Heart left ventricle (tissue), 16 donors: ENCODE measurements around the gene ATRX. TPM values are rescaled to one million over a fixed set of nuclear protein-coding genes. Genes with fewer than 3 reads are reported as not detected.

ENCODE experiments used
- ATAC-seq, 4 donors: fragments of 200-7000 bp; cut with Tn5 transposase; one replicate each; pipeline ENCODE4 v1.9.1; 2020 to 2022; ENCODE audit warnings: moderate library complexity in 4 of 4, mild to moderate bottlenecking in 3 of 4, moderate number of reproducible peaks in 1 of 4
- DNase-seq, 5 donors: peaks; one replicate each; pipeline ENCODE4 v3.0.0-alpha.2; 2020
- H3K27ac ChIP-seq, 12 donors: fragments of 200-600 bp; sonication (generic) in 4 of 12; one replicate each; pipeline versions ENCODE4 v1.5.0 to v1.8.0; 2016 to 2022; ENCODE audit warnings: mild to moderate bottlenecking in 2 of 12
- H3K27me3 ChIP-seq, 9 donors: fragments of 200-600 bp; sonication (generic) in 2 of 9; one replicate each; pipeline versions ENCODE4 v1.5.1 to v1.8.0; 2016 to 2022; ENCODE audit warnings: mild to moderate bottlenecking in 3 of 9
- H3K36me3 ChIP-seq, 9 donors: fragments of 200-600 bp; sonication (generic) in 2 of 9; one replicate each; pipeline versions ENCODE4 v1.5.0 to v1.8.0; 2018 to 2022; ENCODE audit warnings: mild to moderate bottlenecking in 2 of 9
- H3K4me1 ChIP-seq, 12 donors: fragments of 200-600 bp; sonication (generic) in 4 of 12; one replicate each; pipeline versions ENCODE4 v1.5.0 to v1.8.0; 2016 to 2022; ENCODE audit warnings: mild to moderate bottlenecking in 3 of 12
- H3K4me3 ChIP-seq, 12 donors: fragments of 200-600 bp; sonication (generic) in 4 of 12; one replicate each; pipeline versions ENCODE4 v1.5.0 to v1.8.0; 2017 to 2022; ENCODE audit warnings: mild to moderate bottlenecking in 9 of 12, moderate library complexity in 4 of 12
- H3K9me3 ChIP-seq, 12 donors: fragments of 200-600 bp; sonication (generic) in 4 of 12; one replicate each; pipeline versions ENCODE4 v1.5.0 to v1.8.0; 2016 to 2022; ENCODE audit warnings: mild to moderate bottlenecking in 1 of 12
- CTCF ChIP-seq, 12 donors: fragments of 200-600 bp; sonication (generic) in 4 of 12; IDR thresholded peaks; one replicate each; pipeline versions ENCODE4 v1.5.0 to v1.8.0; 2018 to 2022; ENCODE audit warnings: antibody characterized with exemption in 12 of 12, mild to moderate bottlenecking in 5 of 12
- POLR2A ChIP-seq, 2 donors: fragments of 450-650 bp; IDR thresholded peaks; one replicate each; pipeline ENCODE4 v1.6.1; 2017; ENCODE audit warnings: antibody characterized with exemption in 2 of 2, mild to moderate bottlenecking in 2 of 2, moderate library complexity in 2 of 2
- whole genome bisulfite sequencing, 4 donors: extraction: QIAGEN DNeasy Blood & Tissue Kit in 2 of 4; methylation state at CpG; one replicate each; pipeline versions ENCODE4 v1.1.5 to v1.1.7; 2013 to 2018; 5-methylcytosine and 5-hydroxymethylcytosine counted together
- intact Hi-C, 10 donors: fragments of 100-400 bp; cut with DNase I; formaldehyde crosslinking; loops; one replicate each; pipeline versions ENCODE4 v1.11.1 to v1.14.2; 2022
- polyA plus RNA-seq, 2 donors: library from polyadenylated mRNA; stranded (reverse); fragments of 200-250 nt; gene quantifications; one replicate each; pipeline ENCODE4 v1.2.3, GENCODE V29; 2013
- total RNA-seq, 9 donors: library from RNA; depleted of rRNA in 2 of 9; stranded (reverse); fragments of >200 nt in 2 of 9; fragmentation: NEBNext Ultra II Directional in 3 of 9; extraction: Animal tissue kit (Norgen Biotek cat#: 25700) in 3 of 9; gene quantifications; one replicate each; pipeline versions ENCODE4 v1.1.0 to v1.2.4, GENCODE V29; 2016 to 2023
- donor health status: ischemic (EF 13 %, LVEDD 7.1; RV severe dilation, severe dysfunction).
- donor health status: healthy with polysubstance abuse.
- donor health status: DM: no; HTN: yes; CAD: no.
- donor health status: DM: no; HTN: no; CAD: no.
- donor health status: ischemic (EF 25% LVEDD 6.9; RV normal size, moderate dysfunction).
- donor health status: ischemic (EF 25% LVEDD 5.7; RV mildly dilated, moderate dysfunction).
- donor health status: healthy.
- donor health status: DM: yes; HTN: yes; CAD: no.
- donor health status: ischemic (EF 35%, LVEDD 5.7; RV mildly dilated, moderate dysfunction).
- donor health status: nonischemic (EF 11% LVEDD 7.7; RV severe dilation, severe dysfunction).
- donor health status: DM: yes; HTN: yes; CAD: no.
- donor health status: PGD.
- donor health status: ischemic (EF 29% LVEDD 5.4; RV normal size, mild dysfunction).
- donor health status: nonischemic (EF 23%, LVEDD 6.1; RV moderate dilation, normal function).

ATRX gene
- total and polyA plus RNA-seq, 11 donors = 24.6 to 102 (median 83.8) TPM

DNA sequence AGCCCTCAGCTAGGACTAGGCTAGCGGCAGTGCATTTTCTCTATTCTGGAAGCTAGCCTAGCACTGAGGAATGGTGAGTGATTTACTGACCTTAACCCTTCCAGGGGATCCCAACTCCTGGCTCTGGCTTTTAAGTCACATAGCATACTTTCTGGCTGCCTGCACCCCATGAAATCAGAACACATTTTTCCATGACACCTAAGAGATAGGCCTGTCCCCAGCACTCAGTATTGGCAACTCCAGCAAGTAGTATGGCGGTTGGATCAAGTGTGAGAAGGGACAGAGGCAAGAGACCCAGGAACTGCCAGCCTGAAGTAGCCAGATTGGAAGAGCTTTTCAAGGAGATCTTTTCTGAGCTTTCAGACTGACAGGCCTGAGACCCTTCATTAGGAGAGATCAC is 330.6 kb downstream of the ATRX start:
- TF ChIP-seq CTCF (IDR thresholded peaks at IDR 0.05) (no peak), POLR2A (IDR thresholded peaks at IDR 0.05) (no peak)
- Histone ChIP-seq H3K4me1 (peaks cover 0 to 4% (median 0%) of the 10 kb centered on the region in 12 donors), H3K27ac (peak overlapping the region in 5 of 12 donors; percentile 37 to 57 (median 39)), H3K9me3 (no peaks in the 10 kb centered on the region), H3K36me3 (no peaks in the 10 kb centered on the region), H3K27me3 (no peaks in the 10 kb centered on the region), H3K4me3 (no peak overlapping the region)
- WGBS, 4 donors = 42 to 68% (median 55%) methylated on average over 2 of the region's 2 CpGs
- intact Hi-C loops = no loop called here
- DNase-seq = no peak
- peak; percentile 47 to 84 (median 73) for ATAC-seq

Other genes with a start within 250 kb of the ATRX start
- gene MAGT1, start 109.2 kb upstream of the ATRX start, total RNA-seq = 10 to 100 TPM; 41.6 to 75.7 (median 56.3) TPM
- gene MAGT1, start 109.2 kb upstream of the ATRX start, polyA plus RNA-seq = 10 to 100 TPM; 17.4 to 77.2 TPM
- 1,000 to 10,000 TPM in 8 of 9 donors, 100 to 1,000 TPM in 1; 815 to 2,958 (median 1,377) TPM for gene COX7B, start 113.3 kb upstream of the ATRX start, total RNA-seq
- 1,000 to 10,000 TPM; 2,480 to 8,827 TPM for gene COX7B, start 113.3 kb upstream of the ATRX start, polyA plus RNA-seq
- 1 to 10 TPM; 4.4 to 9.3 (median 5.8) TPM for gene ATP7A, start 124.5 kb upstream of the ATRX start, total RNA-seq
- 1 to 10 TPM; 1.4 to 2.9 TPM for gene ATP7A, start 124.5 kb upstream of the ATRX start, polyA plus RNA-seq
- not detected for gene PGAM4, start 183.4 kb upstream of the ATRX start, total RNA-seq
- gene PGAM4, start 183.4 kb upstream of the ATRX start, polyA plus RNA-seq = under 1 TPM in 1 of 2 donors, not detected in 1; 0.19 TPM